HepG2 (cell line): Measurements from ENCODE around the gene TXNRD2. TPM values are rescaled to one million over a fixed set of nuclear protein-coding genes. Genes with fewer than 3 reads are reported as not detected.

Experiments
- ATAC-seq: fragments of 200-7000 bp; cut with Tn5 transposase; 3 replicates; pipeline ENCODE4 v1.9.1; 2020; ENCODE audit warnings: mild to moderate bottlenecking, moderate library complexity
- BruUV-seq: library from RNA; stranded (reverse); fragments of 400-500 nt; replicated peaks from 2 replicates; lab custom pipeline; 2021; lab: Mats Ljungman, UMichigan
- CTCF ChIA-PET: fragments of 300-600 bp; formaldehyde crosslinking; extraction: SDS; loops from one replicate; lab custom pipeline; 2021; ENCODE audit warnings: low total read pairs, inconsistent platforms, low intra/inter-chr PET ratio; lab: Yijun Ruan, JAX
- POLR2A ChIA-PET: fragments of 350-600 bp; sonication (Branson Sonifier 250); formaldehyde crosslinking; loops from one replicate; lab custom pipeline; 2020; ENCODE audit warnings: antibody characterized with exemption, inconsistent platforms; lab: Yijun Ruan, JAX
- DNase-seq: peaks from one replicate; pipeline ENCODE4 v3.0.0-alpha.2; 2015; ENCODE audit warnings: low spot score
- FAIRE-seq: peaks from 3 replicates; lab custom pipeline; 2011; peaks lifted over from hg19 to GRCh38; lab: Jason Lieb, UNC
- H2AFZ ChIP-seq: one replicate; pipeline ENCODE4 v1.6.1; 2011; ENCODE audit warnings: low read length, inconsistent platforms
- H3K27ac ChIP-seq: fragments of 300-600 bp; 3 replicates; pipeline ENCODE4 v1.8.0; 2011; ENCODE audit warnings: mixed run types, mild to moderate bottlenecking, mixed read lengths, low read length, inconsistent platforms; ENCODE audit not compliant: insufficient read depth; ENCODE audit errors: extremely low read length
- H3K27me3 ChIP-seq, 2 experiments: fragments of 200-600 bp in 1 of 2; 2 replicates in 1 of 2; 3 replicates in 1 of 2; pipeline versions ENCODE4 v1.6.0 to v1.8.0; 2011; ENCODE audit warnings: low read length in 2 of 2, mild to moderate bottlenecking in 2 of 2, moderate library complexity in 2 of 2, inconsistent platforms in 1 of 2; ENCODE audit not compliant: insufficient read depth in 2 of 2, control insufficient read depth in 1 of 2
- H3K36me3 ChIP-seq, 2 experiments: fragments of 200-600 bp in 1 of 2; replicated peaks in 1 of 2; 2 replicates in 1 of 2; 3 replicates in 1 of 2; pipeline versions ENCODE4 v1.5.1 to v1.8.0; 2011; ENCODE audit warnings: low read length in 2 of 2, inconsistent platforms in 1 of 2; ENCODE audit not compliant: insufficient read depth in 2 of 2, control insufficient read depth in 1 of 2
- H3K4me1 ChIP-seq: 2 replicates; pipeline ENCODE4 v1.5.1; 2012; ENCODE audit warnings: low read length, inconsistent platforms; ENCODE audit not compliant: insufficient read depth
- H3K4me2 ChIP-seq: 2 replicates; pipeline ENCODE4 v1.6.0; 2011; ENCODE audit warnings: low read depth, low read length, inconsistent platforms
- H3K4me3 ChIP-seq, 3 experiments: fragments of 200-600 bp in 1 of 3; sonication (generic), shearing (Covaris generic) in 1 of 3; replicated peaks in 1 of 3; 2 replicates each; pipeline ENCODE4 v1.5.1; 2011 to 2016; ENCODE audit warnings: low read length in 3 of 3, inconsistent platforms in 2 of 3, low read depth in 2 of 3, mild to moderate bottlenecking in 2 of 3, control low read depth in 1 of 3, mixed read lengths in 1 of 3; ENCODE audit not compliant: insufficient read depth in 1 of 3
- H3K79me2 ChIP-seq: one replicate; pipeline ENCODE4 v1.6.1; 2011; ENCODE audit warnings: low read length, inconsistent platforms; ENCODE audit not compliant: insufficient read depth
- H3K9ac ChIP-seq: 2 replicates; pipeline ENCODE4 v1.6.0; 2011; ENCODE audit warnings: mild to moderate bottlenecking, low read depth, low read length, inconsistent platforms; ENCODE audit not compliant: insufficient read depth
- H3K9me3 ChIP-seq: 2 replicates; pipeline ENCODE4 v1.5.1; 2012; ENCODE audit warnings: mild to moderate bottlenecking, low read length
- H4K20me1 ChIP-seq: 2 replicates; pipeline ENCODE4 v1.6.0; 2011; ENCODE audit warnings: inconsistent platforms, mild to moderate bottlenecking, low read length, moderate library complexity; ENCODE audit not compliant: insufficient read depth
- ARNT2 ChIP-seq: sonication (generic); formaldehyde crosslinking; IDR thresholded peaks from 2 replicates; pipeline ENCODE4 v1.8.0; 2022; ENCODE audit warnings: mild to moderate bottlenecking, low read depth, missing genetic modification reagents, moderate library complexity
- CAMTA2 ChIP-seq: sonication (generic); formaldehyde crosslinking; IDR thresholded peaks from 2 replicates; pipeline ENCODE4 v1.4.0; 2020; ENCODE audit warnings: mild to moderate bottlenecking, missing genetic modification reagents, borderline replicate concordance
- HNF4A ChIP-seq: sonication (generic); formaldehyde crosslinking; IDR thresholded peaks from 2 replicates; pipeline ENCODE4 v1.4.0; 2020; ENCODE audit warnings: missing genetic modification reagents
- HNF4G ChIP-seq, 2 experiments: sonication (generic) in 1 of 2; formaldehyde crosslinking in 1 of 2; IDR thresholded peaks; 2 replicates each; pipeline versions ENCODE4 v1.4.0 to v1.6.1; 2011 to 2020; ENCODE audit warnings: borderline replicate concordance in 2 of 2, low read depth in 2 of 2, mild to moderate bottlenecking in 2 of 2, low read length in 1 of 2, missing genetic modification reagents in 1 of 2, moderate library complexity in 1 of 2
- HNRNPL ChIP-seq: fragments of 200-400 bp; formaldehyde crosslinking; IDR thresholded peaks from 2 replicates; pipeline ENCODE4 v1.6.1; 2017; ENCODE audit warnings: mild to moderate bottlenecking, low read depth, low read length
- JUNB ChIP-seq: sonication (generic); formaldehyde crosslinking; IDR thresholded peaks from 2 replicates; pipeline ENCODE4 v1.8.0; 2022; ENCODE audit warnings: missing genetic modification reagents, mild to moderate bottlenecking, borderline replicate concordance
- MXI1 ChIP-seq: IDR thresholded peaks from 3 replicates; pipeline ENCODE4 v1.6.1; 2012; ENCODE audit warnings: low read depth, low read length, inconsistent platforms, borderline replicate concordance
- PITX1 ChIP-seq: sonication (generic); formaldehyde crosslinking; IDR thresholded peaks from 2 replicates; pipeline ENCODE4 v1.5.1; 2020; ENCODE audit warnings: mild to moderate bottlenecking, missing genetic modification reagents
- RELA ChIP-seq: sonication (generic); formaldehyde crosslinking; IDR thresholded peaks from 2 replicates; pipeline ENCODE4 v1.4.0; 2020; ENCODE audit warnings: missing genetic modification reagents
- ZZZ3 ChIP-seq: sonication (generic); formaldehyde crosslinking; IDR thresholded peaks from 2 replicates; pipeline ENCODE4 v1.4.0; 2020; ENCODE audit warnings: missing genetic modification reagents, mild to moderate bottlenecking, borderline replicate concordance
- WGBS: methylation state at CpG from one replicate; pipeline ENCODE4 v1.1.6; 2017; ENCODE audit warnings: low lambda C conversion rate; 5-methylcytosine and 5-hydroxymethylcytosine counted together
- in situ Hi-C: cut with HindIII; loops from 2 replicates; pipeline ENCODE4 v1.10.0; 2017; ENCODE audit warnings: low pct_unique_long_range_greater_than_20kb; ENCODE audit not compliant: extremely low pct_ligation_motif_present
- intact Hi-C: fragments of 100-400 bp; cut with micrococcal nuclease; formaldehyde crosslinking; loops from one replicate; pipeline ENCODE4 v1.10.0; 2022; ENCODE audit not compliant: unreplicated experiment
- polyA plus RNA-seq, 8 experiments: library from polyadenylated mRNA; depleted of rRNA in 3 of 8; stranded (reverse) in 7 of 8; unstranded in 1 of 8; fragments of >200 nt; fragmentation: Illumina TruSeq in 4 of 8; extraction: Trizol in 4 of 8; gene quantifications; 2 replicates each; pipeline versions ENCODE4 v1.2.1 to v1.2.3, GENCODE V29; 2011 to 2016; ENCODE audit warnings: low read depth in 4 of 8, missing spikeins in 1 of 8, mixed read lengths in 1 of 8; ENCODE audit not compliant: insufficient read depth in 1 of 8
- total RNA-seq, 5 experiments: library from RNA; depleted of rRNA; stranded (reverse); fragments of >200 nt; fragmentation: Illumina TruSeq; extraction: Trizol; gene quantifications; 2 replicates each; pipeline ENCODE4 v1.2.3, GENCODE V29; 2016; ENCODE audit warnings: low read depth in 1 of 5
- TF ChIP-seq, protein P1 (sequence below): sonication (generic); formaldehyde crosslinking; IDR thresholded peaks from 2 replicates; pipeline ENCODE4 v1.8.1; 2023; ENCODE audit warnings: mild to moderate bottlenecking, missing genetic modification reagents, borderline replicate concordance
- TF ChIP-seq, protein P2 (sequence below): sonication (generic); formaldehyde crosslinking; IDR thresholded peaks from 2 replicates; pipeline ENCODE4 v1.5.0; 2020; ENCODE audit warnings: missing genetic modification reagents
- TF ChIP-seq, protein P3 (sequence below): sonication (generic); formaldehyde crosslinking; IDR thresholded peaks from 2 replicates; pipeline ENCODE4 v1.5.0; 2020; ENCODE audit warnings: missing genetic modification reagents

Gene TXNRD2
- total and polyA plus RNA-seq, 2 of the 13 experiments (the other 11 are each of a cell fraction or from before 2014, with no cell fraction given): 17.5 to 18.6 TPM

DNA sequence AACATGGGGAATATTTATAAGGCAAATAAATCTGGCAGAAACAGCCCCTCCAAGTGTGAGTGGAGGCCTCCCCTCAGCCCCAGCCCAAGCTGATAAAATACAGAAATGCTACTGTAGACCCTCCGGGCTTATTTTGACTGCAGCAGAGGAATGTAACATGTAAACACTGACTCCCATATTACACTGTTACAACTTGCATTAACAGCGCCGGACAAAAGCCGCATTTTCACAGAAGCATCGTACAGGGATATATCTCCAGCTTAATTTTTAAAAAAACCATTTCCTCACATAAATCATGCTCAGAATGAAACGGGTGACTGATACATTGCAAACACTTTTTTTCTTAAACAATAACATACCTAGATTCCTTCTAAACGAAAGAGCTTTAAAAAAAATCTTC, 36.7 kb downstream of the TXNRD2 start:
- ChIA-PET POLR2A (no interaction called here), CTCF (no interaction called here)
- DNase-seq (no peak), FAIRE-seq (no peak), ATAC-seq (no peak)
- H2AFZ ChIP-seq: no peak overlapping the region
- no peak overlapping the region for H3K9ac ChIP-seq
- 95% methylated on average over 7 of the region's 7 CpGs for WGBS
- intact Hi-C loops (no loop called here), in situ Hi-C loops (loop anchor here (5.0 kb wide), 2 partner anchors 53 to 173 kb away; partner anchors contain the start of genes GNB1L and RTL10)
- H3K27ac ChIP-seq: no peak overlapping the region
- no peak overlapping the region for H3K4me2 ChIP-seq
- peaks cover 41% of the 10 kb centered on the region for H3K4me1 ChIP-seq
- H3K27me3 ChIP-seq: no peaks in the 10 kb centered on the region
- no TSS peak for BruUV-seq
- H3K36me3 ChIP-seq: peaks cover 0 to under 1% of the 10 kb centered on the region in 2 experiments; a peak in 3 of 5 replicates
- no peak for TF ChIP-seq HNF4G (IDR thresholded peaks at IDR 0.05; ENCODE audit: borderline replicate concordance, low read depth, low read length)
- TF ChIP-seq HNF4G (CRISPR knock-in tag; IDR thresholded peaks at IDR 0.05; ENCODE audit: borderline replicate concordance, low read depth): no peak
- no peak for TF ChIP-seq ZZZ3 (CRISPR knock-in tag)
- no peak for TF ChIP-seq HNRNPL
- TF ChIP-seq ARNT2: no peak
- TF ChIP-seq RELA (CRISPR knock-in tag): no peak
- TF ChIP-seq JUNB (CRISPR knock-in tag): no peak
- TF ChIP-seq, protein P1, sequence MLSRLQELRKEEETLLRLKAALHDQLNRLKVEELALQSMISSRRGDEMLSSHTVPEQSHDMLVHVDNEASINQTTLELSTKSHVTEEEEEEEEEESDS: no peak
- TF ChIP-seq, protein P2, sequence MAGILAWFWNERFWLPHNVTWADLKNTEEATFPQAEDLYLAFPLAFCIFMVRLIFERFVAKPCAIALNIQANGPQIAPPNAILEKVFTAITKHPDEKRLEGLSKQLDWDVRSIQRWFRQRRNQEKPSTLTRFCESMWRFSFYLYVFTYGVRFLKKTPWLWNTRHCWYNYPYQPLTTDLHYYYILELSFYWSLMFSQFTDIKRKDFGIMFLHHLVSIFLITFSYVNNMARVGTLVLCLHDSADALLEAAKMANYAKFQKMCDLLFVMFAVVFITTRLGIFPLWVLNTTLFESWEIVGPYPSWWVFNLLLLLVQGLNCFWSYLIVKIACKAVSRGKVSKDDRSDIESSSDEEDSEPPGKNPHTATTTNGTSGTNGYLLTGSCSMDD: no peak
- TF ChIP-seq MXI1: no peak
- TF ChIP-seq PITX1 (CRISPR knock-in tag): no peak
- TF ChIP-seq, protein P3, sequence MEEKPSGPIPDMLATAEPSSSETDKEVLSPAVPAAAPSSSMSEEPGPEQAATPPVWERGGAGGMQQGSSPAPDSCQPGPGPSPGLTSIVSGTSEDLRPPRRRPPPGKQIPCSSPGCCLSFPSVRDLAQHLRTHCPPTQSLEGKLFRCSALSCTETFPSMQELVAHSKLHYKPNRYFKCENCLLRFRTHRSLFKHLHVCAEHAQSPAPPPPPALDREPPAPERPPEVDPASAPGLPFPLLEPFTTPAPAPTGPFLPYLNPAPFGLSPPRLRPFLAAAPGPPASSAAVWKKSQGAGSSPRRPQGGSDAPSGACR (CRISPR knock-in tag): no peak
- TF ChIP-seq CAMTA2 (CRISPR knock-in tag): no peak
- no peak for TF ChIP-seq HNF4A (CRISPR knock-in tag)
- no peaks in the 10 kb centered on the region for H3K9me3 ChIP-seq
- no peaks in the 10 kb centered on the region for H3K79me2 ChIP-seq
- no peaks in the 10 kb centered on the region; the same call in 1 of the 2 replicates for H4K20me1 ChIP-seq
- no peak overlapping the region for H3K4me3 ChIP-seq
